DMS 273 treated with DMSO at 0.1 percent for 48 hours (cell line): ENCODE data around the gene SLC35B1.
"Not testable (repeated sequence)": the region's sequence is repeated elsewhere in the genome, so short reads cannot be mapped to it uniquely, and the experiment has no call there.

Experiments
- DNase-seq: peaks from one replicate; lab custom pipeline; 2025; lab: John Stamatoyannopoulos, UW

Gene SLC35B1

DNA sequence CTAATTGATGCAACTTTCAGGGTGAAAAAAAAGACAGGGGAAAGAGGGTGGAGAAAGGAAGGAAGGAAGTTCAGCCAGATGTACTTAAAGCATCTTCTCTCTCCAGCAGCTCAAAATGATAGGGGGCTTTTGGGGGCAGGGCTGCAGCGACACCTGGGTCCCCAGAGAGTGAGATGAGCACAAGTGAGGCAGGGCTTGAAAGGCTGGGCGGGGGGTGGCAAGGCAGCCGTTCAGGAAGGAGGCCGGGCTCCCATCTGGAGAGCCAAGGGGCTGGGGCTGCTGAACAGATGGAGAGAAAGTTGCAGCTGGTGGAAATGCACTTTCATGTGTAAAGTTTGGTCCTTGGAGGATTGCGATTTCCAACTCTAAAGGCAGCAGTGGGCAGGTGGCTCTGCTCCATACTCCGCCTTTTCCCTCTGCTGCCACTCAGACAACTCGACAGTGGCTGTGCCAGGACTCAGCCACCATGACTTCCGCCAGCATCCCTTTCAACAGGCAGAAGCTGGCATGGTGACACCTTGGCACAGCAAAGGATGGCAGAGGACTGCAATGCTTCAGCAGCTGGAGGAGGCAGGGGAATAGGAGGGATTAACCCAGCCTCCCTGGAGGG, 7.7 kb downstream of the SLC35B1 start:
- DNase-seq: peak; percentile 87

DNA sequence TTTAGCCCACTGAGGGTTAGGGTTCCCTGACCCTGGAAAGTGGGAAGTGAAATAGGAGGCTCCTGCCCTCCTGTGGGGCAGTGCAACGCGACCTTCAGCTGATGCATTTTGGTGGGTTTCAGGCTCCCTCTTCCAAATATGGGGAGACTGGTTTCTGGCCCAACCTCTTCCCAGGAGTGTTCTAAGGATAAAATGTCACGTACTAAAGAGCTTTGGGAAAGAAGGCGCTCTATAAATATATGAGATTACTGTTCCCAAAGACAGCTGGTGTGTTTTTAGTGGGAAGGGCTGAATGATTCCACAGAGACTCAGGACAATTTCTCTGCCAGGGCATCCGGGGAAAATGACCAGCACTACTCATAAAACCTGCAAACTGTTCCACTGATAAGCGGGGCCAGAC, 9.8 kb downstream of the SLC35B1 start:
- no peak for DNase-seq

DNA sequence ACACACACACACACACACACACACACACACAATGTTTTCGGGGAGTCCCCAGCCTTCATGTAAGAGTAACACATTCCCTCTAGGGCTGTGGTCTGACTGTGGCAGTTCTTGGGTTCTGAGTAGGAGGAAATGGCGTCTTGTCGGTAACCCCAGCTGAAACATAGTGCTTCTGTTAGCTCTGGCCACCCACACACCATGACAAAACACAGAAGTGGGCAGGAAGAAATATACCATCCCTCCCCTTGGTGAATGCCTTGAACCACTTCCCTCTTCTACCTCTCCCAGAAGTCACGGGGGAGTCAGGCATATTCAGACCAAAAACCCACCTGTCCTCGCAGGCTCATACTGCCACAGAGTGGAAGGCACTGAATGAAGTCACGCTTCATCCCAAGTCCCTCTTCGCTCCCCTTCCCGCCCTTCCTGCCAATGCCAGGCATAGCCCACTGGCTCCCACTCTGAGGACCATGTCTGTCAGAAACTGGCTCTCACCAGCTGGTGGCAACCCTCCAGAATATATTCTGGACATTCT, 11.5 kb downstream of the SLC35B1 start:
- no peak for DNase-seq

DNA sequence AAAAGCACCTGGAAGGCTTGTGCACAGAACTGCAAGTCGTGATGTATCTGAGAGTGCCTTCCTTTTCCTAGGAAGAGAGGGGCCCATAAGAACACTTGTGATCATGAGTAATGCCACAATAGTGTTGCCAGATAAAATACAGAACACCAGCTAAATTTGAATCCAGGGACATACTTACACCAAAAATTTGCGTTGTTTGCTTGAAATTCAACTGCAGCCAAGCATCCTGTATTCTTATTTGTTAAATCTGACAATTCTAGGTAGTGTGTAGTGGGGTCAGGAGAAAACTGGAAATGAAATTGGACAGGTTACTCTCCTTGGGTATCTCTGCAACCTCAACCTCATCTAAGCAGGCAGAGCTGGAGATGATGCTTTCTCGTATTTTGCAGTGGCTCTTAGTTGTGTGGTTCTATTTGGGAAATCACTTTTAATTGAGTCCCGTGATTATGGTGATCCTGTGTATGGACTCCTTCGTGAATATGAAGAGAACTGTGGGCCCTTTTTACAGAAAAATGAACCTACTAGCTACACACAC, 12.0 kb downstream of the SLC35B1 start:
- DNase-seq: no peak

DNA sequence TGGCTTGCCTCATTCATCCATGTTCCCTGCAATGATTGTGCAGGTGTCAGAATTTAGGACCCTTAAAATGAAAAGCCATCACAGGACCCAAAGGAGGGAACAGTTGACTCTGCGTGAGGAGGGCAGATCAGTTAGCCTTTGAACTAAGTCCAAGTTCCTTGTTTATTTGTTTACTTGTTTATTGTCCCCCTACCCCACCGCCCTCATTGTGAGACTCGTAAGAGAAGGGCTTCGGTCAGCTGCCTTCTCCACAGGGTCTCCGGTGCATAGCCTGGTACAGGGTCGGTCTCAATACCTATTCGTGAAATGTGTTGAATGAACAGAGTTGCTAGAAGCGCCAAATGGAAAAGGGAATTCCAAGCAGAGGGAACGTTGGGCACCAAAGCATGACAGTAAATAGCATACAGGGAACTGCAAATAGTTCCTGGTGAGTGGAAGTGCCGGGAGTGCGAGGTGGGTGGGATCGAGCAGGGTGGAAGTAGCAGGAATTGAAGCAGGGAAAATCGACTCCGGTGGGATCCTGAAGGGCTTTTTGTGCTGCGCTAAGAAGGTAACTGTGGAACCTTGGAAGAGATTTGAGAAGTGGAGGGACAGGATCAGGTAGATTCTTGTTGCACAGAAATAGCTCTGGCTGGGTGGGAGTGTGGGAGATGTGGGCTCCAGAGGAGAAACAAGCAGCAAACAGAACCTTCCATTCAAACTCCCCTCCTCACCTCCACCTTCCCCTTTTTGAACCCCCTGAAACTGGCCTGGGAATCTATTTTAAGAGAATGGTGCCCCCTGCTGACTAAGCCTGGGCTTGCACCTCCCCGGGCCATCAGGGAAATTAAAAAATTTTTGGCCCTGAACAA, 12.7 kb downstream of the SLC35B1 start:
- no peak for DNase-seq

DNA sequence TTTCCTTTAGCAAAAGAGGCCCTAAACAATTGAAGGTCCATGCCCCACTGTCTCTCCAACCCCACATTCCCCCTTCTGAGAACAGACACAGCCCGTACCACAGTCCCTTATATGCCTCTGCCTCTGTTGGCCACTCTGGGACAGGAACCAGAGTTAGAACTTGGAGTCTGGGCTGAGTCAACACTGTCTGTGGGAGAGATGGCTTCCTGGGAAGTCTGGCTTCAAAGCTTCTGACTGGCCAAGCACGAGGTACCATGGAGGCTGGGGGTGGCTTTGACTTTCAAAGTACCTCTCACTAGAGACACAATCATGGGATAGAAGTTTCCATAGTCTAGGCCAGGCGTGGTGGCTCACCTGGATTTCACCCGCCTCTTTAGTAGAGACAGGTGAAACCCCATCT, 15.0 kb downstream of the SLC35B1 start:
- DNase-seq: no peak

DNA sequence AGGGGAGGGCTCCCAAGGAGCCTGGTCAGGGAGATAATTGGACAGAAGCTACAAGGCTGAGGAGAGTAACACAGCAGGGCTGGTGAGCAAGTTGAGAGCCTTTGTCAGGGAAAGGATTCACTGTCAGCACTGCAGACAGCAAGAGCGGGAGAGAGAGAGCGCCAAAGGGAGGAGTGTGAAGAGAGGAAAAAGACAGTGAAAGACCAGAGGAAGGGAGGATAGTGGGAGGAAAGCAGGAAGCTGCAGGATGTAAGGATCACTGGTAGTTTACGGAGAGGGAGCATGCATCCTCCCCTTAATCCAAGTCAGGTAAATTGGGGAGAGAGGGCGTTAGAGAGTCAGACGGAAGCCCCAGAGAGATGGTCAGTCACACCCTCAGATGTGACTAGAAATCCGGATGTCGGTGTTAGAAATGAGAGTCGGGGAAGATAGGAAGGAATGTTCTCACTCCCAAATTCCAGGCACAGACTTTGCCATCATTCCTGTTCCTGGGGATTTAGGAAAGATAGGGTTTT, 16.0 kb downstream of the SLC35B1 start:
- DNase-seq: no peak

DNA sequence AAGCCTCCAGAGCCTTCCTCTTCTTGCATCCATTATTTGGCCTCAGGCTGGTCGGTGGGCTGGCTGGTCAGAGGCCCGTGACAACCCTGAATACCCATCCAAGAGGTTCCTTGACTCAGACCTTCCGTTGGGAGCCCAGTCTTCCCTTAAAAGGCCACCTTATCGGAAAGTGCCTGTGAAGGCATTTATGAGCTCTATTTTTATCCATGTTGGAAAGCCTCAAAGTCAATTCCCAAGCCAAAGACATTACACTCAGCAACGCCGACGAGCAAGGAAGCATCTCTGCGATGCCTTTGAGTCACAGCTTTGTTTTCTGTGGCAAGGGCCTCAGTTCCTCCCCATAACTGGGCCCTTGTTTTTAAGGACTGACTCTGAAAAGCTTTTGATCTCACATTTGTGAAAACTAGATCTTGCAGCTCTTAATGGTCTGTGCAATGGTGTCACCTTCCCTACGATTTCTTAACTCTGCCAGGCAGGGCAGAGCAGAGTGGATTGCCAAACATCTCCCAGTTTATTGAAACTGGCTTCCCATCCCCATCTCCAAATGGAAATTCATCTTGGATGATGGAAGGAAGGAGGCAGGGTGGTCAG, 16.6 kb downstream of the SLC35B1 start:
- DNase-seq: no peak

DNA sequence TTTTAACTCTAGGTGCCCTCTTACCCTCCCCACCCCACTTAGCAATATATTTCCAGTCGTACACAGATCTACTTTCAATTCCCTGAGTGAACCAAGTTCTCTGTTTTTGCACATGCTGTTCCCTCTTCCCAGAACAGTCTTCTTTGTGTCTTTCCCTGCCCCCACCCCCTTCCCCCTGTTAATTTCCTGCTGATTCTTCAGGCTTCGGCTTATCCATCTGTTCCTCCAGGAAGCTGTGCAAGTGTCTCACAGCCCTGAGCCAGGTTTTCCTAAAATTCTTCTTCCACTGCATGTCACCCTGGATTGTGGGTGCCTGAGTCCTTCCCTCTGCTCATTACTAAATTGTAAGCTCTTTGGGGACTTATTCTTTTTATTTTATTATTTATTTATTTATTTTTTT, 17.5 kb downstream of the SLC35B1 start:
- DNase-seq: no peak

DNA sequence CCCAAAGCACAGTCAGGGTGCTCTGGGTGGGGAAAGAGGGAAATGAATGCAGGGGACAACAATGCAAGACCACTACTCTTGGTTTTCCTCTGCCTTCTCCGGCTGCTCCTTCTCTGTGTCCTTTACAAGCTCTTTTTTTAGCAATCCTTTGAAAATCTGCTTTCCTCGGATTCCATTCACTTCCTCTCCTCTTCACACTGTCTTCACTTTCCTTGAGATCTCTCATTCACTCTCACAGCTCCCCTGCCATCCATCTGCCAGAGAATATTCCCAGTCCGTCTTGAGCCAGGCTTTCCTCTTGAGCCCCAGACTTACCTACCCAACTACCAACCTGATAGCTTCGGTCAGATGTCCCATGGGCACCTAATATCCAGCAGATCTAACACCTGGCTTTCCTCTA, 18.9 kb downstream of the SLC35B1 start:
- no peak for DNase-seq

DNA sequence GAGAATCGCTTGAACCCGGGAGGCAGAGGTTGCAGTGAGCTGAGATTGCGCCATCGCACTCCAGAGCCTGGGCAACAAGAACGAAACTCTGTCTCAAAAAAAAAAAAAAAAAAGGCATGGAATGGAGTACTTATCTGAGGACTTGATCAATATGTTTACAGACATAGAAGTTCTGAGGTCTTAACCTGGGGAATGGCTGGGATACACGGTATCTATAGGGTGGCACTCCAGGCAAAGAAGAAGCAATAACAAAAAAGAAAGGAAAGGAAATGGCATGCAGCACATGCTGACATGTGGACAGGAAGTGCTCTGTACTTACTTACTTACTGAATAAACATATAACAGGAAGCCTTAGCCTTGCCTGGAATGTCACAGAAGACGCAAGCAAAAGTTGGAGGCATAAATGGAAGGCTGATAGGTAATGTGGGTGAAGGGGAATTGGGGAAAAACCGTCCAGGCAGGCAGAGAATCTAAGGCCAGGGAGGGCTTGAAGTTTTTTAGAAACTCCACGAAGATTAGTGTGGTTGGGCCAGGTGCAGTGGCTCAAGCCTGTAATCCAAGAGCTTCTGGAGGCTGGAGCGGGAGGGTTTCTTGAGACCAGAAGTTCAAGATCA, 19.8 kb downstream of the SLC35B1 start:
- no peak for DNase-seq

DNA sequence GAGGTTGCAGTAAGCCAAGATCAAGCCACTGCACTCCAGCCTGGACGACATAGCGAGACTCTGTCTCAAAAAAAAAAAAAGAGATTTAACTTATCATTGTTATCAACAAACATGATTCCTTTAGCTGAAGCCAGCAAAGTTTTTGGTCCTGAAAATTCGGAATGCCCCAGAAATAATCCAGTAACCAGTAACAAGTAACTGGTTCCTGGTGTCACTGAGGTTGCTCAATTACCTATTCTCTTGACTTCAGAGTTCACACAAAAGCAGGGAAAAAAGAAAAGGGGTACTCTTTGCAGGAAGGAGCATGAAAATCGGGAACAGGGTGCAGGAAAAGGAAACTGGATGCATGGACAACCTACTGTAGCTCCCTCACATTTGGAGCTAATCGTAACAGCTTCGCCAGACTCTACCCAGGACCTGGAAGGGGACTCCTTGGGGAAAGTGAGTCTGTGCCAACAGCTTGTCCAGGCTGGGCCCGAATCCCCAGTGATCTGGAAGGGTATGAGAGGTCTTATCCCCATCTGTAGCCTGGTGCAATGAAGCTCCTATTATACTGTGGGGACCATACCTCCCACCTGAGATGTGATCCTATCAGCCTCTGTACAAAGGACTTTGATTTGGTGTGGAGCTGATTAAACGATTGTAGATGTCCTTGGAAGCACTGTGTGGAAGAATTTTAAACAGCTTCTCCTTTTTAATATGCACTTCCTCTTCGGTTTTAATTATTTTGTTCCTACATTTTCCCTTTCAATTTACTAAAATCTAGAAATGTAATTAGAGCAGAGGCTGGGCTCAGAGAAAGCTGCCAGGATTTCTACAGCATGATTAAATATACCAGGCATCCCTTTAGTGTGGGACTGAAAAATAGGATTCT, 26.4 kb downstream of the SLC35B1 start:
- DNase-seq: no peak

DNA sequence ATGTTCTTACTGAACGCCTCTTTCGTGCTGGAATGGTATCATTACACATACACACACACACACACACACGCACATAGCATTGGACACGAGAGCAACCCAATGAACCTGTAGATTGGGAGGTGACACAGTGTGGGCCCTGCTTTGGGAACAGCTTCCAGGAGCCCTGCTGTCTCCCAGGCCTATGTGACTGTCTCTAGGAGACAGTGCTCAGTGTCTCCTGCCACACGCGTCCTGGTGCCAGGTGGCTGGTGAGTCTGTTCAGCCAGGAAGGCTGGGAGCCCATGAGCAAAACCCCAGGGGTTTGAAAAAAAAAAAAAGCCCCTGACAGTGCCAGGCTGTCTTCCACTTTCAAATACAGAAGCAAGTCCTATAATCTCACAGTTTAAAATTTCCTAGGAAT, 27.4 kb downstream of the SLC35B1 start:
- no peak for DNase-seq

DNA sequence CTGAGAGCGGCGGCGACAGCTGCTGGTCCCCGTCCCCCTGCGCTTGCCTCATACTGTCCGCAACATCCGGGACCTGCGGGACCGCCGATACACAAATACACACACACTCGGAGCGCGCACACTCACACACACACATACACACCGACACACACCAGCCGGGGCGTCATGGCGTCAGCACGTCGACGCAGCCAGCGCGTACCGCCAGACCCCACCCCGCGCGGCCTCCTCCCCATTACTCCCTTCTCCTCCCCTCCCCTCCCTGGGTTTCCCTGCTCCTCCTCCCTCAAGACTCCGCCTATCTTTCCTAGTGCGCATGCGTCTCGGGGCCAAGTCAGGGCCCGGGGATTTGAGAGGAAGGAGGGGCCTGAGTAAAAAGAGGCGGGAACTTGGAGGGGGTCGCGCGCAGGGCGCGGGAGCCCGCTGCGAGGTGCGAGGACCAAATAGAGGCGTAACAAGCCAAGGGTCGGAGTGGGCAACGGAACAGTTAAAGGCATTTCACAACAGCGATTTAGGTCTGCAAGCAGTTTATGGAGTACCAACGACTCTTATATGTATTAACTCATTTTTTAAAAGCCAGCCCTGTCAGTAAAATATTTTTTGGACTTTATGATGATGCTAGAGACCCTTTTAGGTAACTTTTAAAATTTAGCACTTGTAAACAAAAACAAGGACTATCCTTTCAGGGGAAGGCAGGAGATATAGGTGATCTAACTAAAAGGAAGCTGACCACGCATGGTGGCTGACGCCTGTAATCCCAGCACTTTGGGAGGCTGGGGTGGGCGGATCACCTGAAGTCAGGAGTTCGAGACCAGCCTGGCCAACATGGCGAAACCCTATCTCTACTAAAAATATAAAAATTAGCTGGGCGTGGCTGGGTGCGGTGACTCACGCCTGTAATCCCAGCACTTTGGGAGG, 29.6 kb downstream of the SLC35B1 start, which contains the start of gene SPOP:
SPOP (minus strand) TSS at position 165 of the 915 bp plus-strand sequence. CDS start 55,287 bp downstream, outside the sequence.
- peak; percentile 95 for DNase-seq

DNA sequence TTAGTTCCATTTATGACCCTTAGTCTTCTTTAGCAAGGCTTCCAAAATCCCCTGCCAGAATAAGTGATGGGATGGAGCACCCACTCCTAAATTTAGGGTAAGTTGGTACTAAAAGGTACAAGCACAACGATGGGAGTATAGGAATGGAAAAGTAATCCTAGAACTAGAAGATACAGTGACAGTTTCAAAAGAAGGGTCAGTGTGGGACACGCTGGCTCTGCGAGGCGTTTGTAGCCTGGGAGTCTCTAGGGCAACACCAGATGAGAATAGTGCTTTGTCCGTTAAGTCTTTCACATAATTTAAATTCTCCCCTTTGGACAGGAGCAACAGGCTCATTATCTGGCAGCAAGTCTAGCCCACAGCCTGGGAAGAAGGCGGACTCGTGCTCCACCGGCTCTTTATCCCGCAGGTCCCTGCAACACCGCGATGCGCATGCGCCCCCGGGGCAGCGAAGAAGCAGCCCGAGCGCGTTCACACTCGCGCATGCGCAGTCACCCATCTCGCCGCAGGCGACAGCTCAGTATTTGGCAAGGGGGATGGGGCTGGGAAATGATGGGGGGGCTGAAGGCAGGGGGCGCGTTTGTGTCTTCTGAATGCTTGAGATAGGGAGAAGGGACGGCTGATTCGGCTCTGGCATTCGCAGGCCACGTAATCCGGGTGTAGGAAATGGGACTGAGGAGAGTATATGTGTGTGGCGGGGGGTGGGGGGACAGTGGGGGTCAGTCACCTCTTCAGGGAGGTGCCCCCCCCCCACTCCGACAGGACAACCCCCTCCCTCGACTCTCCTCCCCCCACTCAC, 30.4 kb downstream of the SLC35B1 start:
- DNase-seq: peak; percentile 72

DNA sequence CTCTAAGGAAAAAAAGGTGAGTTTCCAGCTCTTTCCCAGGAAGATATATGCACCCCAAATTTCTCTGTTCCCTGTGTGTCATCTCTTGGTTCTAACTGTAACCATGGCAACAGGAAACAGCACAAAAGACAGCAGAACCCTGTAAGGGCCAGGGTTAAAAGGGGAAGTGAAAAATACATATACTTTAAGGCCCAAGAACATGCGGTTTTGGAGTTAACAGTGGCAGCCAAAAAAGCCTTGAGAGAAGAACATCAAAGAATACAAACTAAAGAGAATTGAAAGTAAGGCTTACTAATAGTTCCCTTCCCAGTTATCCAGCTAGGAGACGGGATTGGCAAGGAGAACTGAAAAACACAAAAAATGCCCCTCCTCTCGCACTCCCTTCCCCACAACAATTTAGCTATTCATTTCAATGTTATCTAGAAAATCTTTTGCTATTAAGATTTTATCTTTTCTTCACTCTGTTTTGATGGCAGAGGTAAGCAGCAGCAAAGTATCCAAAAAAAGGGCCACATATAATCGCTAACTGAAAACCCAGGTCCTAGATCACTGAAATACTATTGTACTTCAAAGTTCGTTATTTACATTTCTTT, 31.4 kb downstream of the SLC35B1 start:
- DNase-seq: no peak

DNA sequence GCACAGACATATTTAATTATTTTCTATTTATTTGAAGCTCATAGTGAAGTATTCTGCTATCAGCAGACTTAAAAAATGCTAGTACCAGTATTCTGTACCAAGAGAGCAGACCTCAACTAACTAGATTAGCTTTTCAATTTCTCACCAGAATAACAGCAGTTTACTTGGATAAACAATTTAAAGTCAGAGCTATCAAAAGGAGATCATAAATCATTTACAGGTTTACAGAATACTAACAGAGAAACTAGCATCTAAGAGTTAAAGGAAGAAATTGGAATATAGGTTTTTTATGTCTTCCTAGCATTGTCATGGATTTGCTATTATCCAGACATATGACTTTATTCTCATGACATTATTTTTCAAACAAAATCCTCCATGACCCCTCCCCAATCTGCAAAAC, 33.3 kb downstream of the SLC35B1 start:
- DNase-seq: no peak

DNA sequence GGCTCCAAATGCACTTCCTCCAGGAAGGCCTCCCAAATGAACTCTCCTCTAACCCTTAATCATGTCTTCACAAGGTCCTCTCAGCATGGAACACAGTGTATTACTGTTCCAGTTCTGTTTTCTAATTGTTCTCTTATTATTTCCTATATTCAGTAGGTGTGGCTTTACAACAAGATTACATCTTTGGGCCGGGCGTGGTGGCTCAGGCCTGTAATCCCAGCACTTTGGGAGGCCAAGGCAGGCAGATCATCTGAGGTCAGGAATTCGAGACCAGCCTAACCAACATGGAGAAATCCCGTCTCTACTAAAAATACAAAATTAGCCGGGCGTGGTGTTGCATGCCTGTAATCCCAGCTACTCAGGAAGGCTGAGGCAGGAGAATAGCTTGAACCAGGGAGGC, 34.1 kb downstream of the SLC35B1 start:
- DNase-seq: not testable (repeated sequence)

DNA sequence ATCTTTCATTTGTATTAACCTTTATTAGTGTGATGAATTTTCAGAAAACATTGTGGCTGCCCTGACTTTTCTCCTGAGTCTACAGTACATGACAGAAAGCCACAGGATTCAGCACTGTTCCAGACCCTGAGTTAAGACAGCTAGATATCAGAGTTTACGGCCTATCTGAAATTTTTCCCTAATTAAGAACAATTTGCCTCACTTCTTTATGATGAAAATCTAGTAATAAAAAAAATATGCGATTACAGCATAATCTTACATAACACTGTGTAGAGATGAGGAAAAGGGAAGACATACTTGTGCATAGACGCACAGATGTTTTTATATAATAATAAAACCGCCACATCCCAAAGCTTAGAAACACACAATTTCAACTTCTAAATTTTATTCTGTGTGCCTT, 37.1 kb downstream of the SLC35B1 start:
- no peak for DNase-seq
